Activated gamma-delta T cell treated with Interleukin-2 at 50 U/mL for 16 hours (primary cell): ENCODE data around the gene BRD9.

Experiments used
- DNase-seq: peaks from one replicate; pipeline ENCODE4 v3.0.0-alpha.2; 2020

BRD9 gene

GRCh38 chr5:876398-877365 lies 15.9 kb downstream of the BRD9 start:
- no peak for DNase-seq

- DNase-seq, result no peak
Measured at GRCh38 chr5:875931-876330, 16.7 kb downstream of the BRD9 start.

- no peak for DNase-seq
Measured at GRCh38 chr5:873328-873727, 19.3 kb downstream of the BRD9 start.

GRCh38 chr5:872301-872700 lies 20.3 kb downstream of the BRD9 start:
- DNase-seq, result no peak

- no peak for DNase-seq
Measured at GRCh38 chr5:871596-872298, 20.9 kb downstream of the BRD9 start.

- DNase-seq, result no peak
Measured at GRCh38 chr5:870956-871355, 21.6 kb downstream of the BRD9 start.

- DNase-seq, result no peak
Measured at GRCh38 chr5:868428-869135, 24.0 kb downstream of the BRD9 start.

- no peak for DNase-seq
Measured at GRCh38 chr5:867300-867870, 25.2 kb downstream of the BRD9 start.

- no peak for DNase-seq
Measured at GRCh38 chr5:865771-866170, 26.8 kb downstream of the BRD9 start.

- no peak for DNase-seq
Measured at GRCh38 chr5:865168-865521, 27.5 kb downstream of the BRD9 start.

- DNase-seq, result no peak
Measured at GRCh38 chr5:864492-865167, 28.0 kb downstream of the BRD9 start.

- DNase-seq, result no peak
Measured at GRCh38 chr5:863244-863805, 29.3 kb downstream of the BRD9 start.

GRCh38 chr5:862367-863243 lies 30.0 kb downstream of the BRD9 start:
- no peak for DNase-seq

- no peak for DNase-seq
Measured at GRCh38 chr5:861442-862366, 30.9 kb downstream of the BRD9 start.

- DNase-seq, result no peak
Measured at GRCh38 chr5:860506-861150, 32.0 kb downstream of the BRD9 start.

GRCh38 chr5:859798-860296 lies 32.8 kb downstream of the BRD9 start:
- no peak for DNase-seq

GRCh38 chr5:859391-859790 lies 33.2 kb downstream of the BRD9 start:
- DNase-seq, result no peak

GRCh38 chr5:858726-859125 lies 33.9 kb downstream of the BRD9 start:
- DNase-seq, result no peak
